ENCODE data around the gene GDF9. TPM values are rescaled to one million over a fixed set of nuclear protein-coding genes. Genes with fewer than 3 reads are reported as not detected.

Gene GDF9
- total RNA-seq, 1 experiment from 2014 or later = 0.24 TPM

DNA sequence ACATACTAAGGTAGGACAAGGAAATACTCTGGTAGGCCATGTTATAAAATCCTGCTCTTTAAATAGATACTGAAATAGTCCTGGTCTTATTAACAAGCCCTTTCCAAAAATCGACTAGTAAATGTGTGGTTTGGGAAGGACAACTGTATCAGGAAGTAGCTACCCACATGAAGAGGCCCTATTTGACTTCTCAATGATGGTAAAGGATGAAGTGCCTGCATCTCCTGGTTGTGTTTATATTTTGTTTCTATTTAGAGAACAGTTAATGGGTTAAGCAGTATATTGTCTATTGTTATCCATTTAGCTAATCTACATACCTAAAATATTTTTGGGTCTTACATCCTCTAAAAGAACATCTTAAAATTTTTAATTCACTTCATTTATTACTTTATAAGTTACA lies 12.5 kb downstream of the GDF9 start:
- Histone ChIP-seq H3K4me2 (ENCODE audit: insufficient read depth, insufficient read length, low read length) (no peak overlapping the region), H3K79me2 (ENCODE audit: insufficient read depth, low read length) (no peaks in the 10 kb centered on the region), H2BK120ac (ENCODE audit: low read depth, low read length, poor library complexity, severe bottlenecking) (no peak overlapping the region), H4K91ac (ENCODE audit: insufficient read length, low read depth, low read length) (no peak overlapping the region), H3K27ac (ENCODE audit: insufficient read length, low read depth, low read length) (no peak overlapping the region), H4K8ac (replicated peaks; ENCODE audit: insufficient read length, low read depth, low read length) (no peak overlapping the region), H3K9ac (ENCODE audit: extremely low read depth, insufficient read length, low read length) (no peak overlapping the region), H2AFZ (ENCODE audit: low read length) (no peak overlapping the region), H3K4me1 (ENCODE audit: insufficient read depth, low read length) (no peaks in the 10 kb centered on the region), H3K14ac (ENCODE audit: insufficient read depth, low read length) (no peak overlapping the region), H2BK12ac (ENCODE audit: insufficient read length, low read depth, low read length) (no peak overlapping the region), H3K23me2 (ENCODE audit: insufficient read length, low read depth, low read length, poor library complexity, severe bottlenecking) (no peaks in the 10 kb centered on the region), H3K27me3 (ENCODE audit: insufficient read depth, low read length) (no peaks in the 10 kb centered on the region), H3K56ac (ENCODE audit: insufficient read length, low read depth, low read length) (no peak overlapping the region), H2BK20ac (ENCODE audit: low read depth, low read length, poor library complexity, severe bottlenecking) (no peak overlapping the region), H2AK5ac (ENCODE audit: insufficient read length, low read length) (no peak overlapping the region), H2BK15ac (ENCODE audit: low read depth, low read length) (no peak overlapping the region), H4K20me1 (ENCODE audit: control insufficient read depth, insufficient read depth, insufficient read length) (no peaks in the 10 kb centered on the region), H3T11ph (ENCODE audit: low read length) (no peak overlapping the region), H3K18ac (ENCODE audit: insufficient read length, low read depth, low read length) (no peak overlapping the region), H2BK5ac (ENCODE audit: insufficient read length, low read length) (no peak overlapping the region), H3K23ac (ENCODE audit: insufficient read length, low read depth, low read length) (no peak overlapping the region), H3K4ac (ENCODE audit: low read depth, low read length) (no peak overlapping the region), H3K79me1 (ENCODE audit: insufficient read depth, low read depth, low read length, poor library complexity, severe bottlenecking) (no peaks in the 10 kb centered on the region), H3K9me3 (ENCODE audit: control insufficient read depth, low read depth, low read length) (no peaks in the 10 kb centered on the region), H4K5ac (ENCODE audit: insufficient read length, low read depth, low read length) (no peak overlapping the region)
- WGBS (ENCODE audit: extremely low coverage, insufficient read length, low lambda C conversion rate) = no CpG with 5 or more reads among the region's 1 CpG
- Mint-ChIP-seq H3K36me3 (ENCODE audit: insufficient read depth in 1 of 3, low read depth in 3 of 3) (no peaks in the 10 kb centered on the region), H3K27ac (no peak overlapping the region), H3K9me3 (no peaks in the 10 kb centered on the region), H3K27me3 (ENCODE audit: low read depth) (no peaks in the 10 kb centered on the region; the same call in 1 of the 2 replicates), H3K4me1 (peaks cover 3 to 8% of the 10 kb centered on the region in 2 experiments; a peak in 3 of 4 replicates), H3K4me3 (no peak overlapping the region)
- no peak for DNase-seq
- TF ChIP-seq, protein P1, sequence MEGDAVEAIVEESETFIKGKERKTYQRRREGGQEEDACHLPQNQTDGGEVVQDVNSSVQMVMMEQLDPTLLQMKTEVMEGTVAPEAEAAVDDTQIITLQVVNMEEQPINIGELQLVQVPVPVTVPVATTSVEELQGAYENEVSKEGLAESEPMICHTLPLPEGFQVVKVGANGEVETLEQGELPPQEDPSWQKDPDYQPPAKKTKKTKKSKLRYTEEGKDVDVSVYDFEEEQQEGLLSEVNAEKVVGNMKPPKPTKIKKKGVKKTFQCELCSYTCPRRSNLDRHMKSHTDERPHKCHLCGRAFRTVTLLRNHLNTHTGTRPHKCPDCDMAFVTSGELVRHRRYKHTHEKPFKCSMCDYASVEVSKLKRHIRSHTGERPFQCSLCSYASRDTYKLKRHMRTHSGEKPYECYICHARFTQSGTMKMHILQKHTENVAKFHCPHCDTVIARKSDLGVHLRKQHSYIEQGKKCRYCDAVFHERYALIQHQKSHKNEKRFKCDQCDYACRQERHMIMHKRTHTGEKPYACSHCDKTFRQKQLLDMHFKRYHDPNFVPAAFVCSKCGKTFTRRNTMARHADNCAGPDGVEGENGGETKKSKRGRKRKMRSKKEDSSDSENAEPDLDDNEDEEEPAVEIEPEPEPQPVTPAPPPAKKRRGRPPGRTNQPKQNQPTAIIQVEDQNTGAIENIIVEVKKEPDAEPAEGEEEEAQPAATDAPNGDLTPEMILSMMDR (conservative IDR thresholded peaks at IDR 0.05) = no peak
